GM19372 (cell line): ENCODE data around the gene ADD1.
"Not testable (repeated sequence)": the region's sequence is repeated elsewhere in the genome, so short reads cannot be mapped to it uniquely, and the experiment has no call there.

ENCODE experiments used
- ATAC-seq: cut with Tn5 transposase; IDR thresholded peaks from one replicate; pipeline ENCODE4 v1.9.1; 2021; ENCODE audit warnings: mild to moderate bottlenecking, low read depth, moderate library complexity; ENCODE audit not compliant: unreplicated experiment

The ADD1 gene

DNA sequence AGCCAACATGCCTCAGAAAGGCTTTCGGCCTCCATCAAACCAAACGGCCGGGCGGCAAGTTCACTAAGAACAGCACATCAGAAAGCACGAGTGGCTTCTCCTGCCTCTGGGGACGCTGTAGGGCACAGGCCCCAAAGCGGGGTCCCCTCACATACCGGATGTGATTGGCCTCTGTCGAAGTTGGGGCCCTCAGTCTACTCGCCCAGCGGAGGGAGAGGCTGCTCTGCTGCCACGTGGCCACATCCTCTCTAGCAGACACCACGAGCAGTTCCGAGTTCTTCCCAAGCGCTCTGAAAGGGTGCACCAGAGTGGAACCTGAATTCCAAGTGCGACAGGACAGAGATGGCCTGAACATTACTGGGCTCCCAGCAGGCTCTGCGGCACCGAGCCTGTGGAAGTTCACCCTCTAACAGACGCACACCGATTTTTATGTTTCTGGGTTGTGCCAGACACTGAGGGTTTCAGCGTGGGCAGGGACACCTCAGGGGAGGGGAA, 98.4 kb downstream of the ADD1 start:
- no peak for ATAC-seq

DNA sequence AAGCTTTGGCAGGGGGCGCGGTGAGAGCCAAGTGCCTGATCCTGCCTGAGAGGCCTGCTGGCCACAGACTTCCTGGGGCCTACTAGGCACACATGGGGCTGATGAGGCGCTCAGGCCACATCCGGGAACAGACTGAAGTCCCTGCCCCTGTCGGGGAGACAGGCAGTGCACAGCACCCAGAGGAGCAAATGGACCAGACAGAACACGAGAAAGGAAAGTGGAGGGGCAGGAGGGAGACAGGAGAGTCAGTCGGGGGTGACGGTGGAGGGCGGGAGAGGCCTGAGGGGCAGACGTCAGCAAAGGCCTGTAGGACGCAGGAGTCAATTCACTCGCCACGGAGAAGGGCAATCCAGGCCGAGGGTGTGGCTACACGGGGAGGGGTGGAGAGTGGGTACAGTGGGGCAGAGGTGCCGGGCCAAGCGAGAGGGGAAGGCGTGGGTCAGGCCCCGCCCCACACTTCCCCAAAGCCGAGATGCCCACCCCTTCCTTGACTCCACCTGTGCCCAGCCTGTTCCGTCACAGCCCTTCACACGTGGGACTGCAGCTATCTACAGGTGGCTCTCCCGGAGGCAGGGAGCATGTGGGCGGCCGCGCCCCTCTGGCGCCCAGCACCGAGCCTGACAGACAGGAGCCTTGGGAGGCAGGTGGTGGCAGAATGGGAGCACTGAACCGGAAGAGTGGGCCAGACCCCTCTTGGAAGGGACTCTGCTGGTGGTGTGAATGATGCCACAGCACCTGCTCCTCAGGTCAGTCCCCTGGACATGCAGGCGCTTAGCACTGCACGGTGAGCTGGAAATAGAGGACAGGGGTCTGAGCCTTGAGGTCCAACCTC, 99.1 kb downstream of the ADD1 start:
- ATAC-seq: no peak

DNA sequence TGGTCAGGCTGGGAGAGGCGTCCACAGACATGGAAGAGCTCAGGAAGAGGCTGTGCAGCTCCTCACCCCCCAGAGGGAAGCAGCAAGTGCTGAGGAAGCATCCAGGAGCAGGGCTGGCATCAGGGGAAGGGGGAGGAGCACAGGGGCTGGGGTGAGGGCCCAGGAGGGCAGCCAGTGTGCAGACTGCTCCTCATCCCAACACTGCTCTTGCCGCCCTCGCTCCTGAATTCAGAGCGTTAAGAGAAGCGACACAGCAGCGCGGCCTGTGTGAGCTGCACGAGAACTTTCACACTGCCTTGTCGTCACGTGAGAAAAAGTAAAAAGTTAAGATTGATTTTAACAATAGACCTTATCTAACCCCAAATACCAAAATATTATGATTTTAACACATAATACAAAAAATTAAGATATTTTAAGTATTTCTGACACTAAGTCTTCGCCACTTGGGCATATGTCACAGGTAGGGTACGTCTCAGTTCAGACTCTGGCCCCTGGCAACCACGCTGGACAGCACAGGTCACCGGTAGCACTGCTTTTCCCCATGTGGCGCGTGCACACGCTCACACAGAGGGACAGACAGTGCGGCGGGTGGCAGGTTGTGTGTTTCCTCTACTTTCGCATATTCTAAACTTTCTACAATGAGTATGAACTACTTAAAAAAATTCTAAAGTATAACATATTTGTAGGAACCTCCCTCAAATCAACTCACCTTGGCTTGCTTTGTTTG, 99.9 kb downstream of the ADD1 start:
- ATAC-seq: no peak

DNA sequence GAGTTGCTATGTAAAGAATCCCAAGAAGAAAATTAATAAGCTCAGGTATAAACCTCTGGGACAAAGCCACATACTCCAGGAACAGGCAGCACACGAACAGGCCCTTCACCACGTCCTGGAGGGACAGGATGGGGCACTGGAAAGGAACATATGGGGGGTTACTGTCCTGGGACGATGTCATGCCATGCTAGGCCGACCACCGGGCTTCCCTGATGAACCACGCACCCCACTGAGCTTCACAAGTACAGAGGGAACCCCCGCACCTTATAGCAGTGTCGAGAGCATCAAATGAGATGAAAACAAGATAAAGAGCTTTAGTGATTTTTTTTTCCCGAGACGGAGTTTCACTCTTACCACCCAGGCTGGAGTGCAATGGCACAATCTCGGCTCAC, 100.4 kb downstream of the ADD1 start:
- ATAC-seq: no peak

DNA sequence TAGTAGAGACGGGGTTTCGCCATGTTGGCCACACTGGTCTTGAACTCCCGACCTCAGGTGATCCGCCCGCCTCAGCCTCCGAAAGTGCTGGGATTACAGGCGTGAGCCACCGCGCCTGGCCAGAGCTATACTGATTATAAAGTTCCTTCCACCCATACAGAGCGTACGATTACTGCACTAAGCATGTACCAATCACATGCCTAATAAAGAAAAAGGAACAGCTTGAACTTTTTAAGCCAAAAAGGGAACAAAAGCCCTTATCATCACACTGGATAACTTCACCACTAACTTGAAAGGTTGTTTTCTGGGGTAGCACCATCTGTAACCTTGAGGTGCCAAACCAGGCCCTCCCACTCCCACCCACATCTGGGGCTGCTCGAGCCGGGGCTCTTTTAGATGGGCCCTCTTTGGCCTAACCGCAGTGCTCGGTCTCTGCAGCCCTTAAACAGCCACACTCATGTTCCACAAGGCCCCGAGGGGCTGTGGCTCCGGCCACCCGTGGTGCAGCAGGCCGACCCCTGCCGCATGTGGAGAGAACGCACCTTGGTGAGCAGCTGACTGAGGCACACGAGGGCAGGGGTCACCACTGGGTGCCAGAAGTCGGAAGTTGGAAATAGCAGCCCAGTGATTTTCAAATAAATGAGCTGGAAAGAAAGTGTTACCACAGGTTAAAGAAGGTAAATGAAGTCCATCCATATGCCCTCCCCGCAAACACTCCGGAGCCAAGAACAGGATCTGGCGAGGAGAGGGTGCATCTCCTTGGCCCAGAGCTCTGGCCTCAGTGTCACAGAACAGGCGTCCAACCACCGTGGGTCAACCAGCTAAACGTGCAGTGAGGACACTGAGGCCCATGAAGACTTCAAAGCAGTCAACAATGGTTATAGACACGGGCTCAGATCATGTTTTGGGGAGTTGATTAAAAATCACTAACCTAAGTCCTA, 101.2 kb downstream of the ADD1 start:
- ATAC-seq: no peak

DNA sequence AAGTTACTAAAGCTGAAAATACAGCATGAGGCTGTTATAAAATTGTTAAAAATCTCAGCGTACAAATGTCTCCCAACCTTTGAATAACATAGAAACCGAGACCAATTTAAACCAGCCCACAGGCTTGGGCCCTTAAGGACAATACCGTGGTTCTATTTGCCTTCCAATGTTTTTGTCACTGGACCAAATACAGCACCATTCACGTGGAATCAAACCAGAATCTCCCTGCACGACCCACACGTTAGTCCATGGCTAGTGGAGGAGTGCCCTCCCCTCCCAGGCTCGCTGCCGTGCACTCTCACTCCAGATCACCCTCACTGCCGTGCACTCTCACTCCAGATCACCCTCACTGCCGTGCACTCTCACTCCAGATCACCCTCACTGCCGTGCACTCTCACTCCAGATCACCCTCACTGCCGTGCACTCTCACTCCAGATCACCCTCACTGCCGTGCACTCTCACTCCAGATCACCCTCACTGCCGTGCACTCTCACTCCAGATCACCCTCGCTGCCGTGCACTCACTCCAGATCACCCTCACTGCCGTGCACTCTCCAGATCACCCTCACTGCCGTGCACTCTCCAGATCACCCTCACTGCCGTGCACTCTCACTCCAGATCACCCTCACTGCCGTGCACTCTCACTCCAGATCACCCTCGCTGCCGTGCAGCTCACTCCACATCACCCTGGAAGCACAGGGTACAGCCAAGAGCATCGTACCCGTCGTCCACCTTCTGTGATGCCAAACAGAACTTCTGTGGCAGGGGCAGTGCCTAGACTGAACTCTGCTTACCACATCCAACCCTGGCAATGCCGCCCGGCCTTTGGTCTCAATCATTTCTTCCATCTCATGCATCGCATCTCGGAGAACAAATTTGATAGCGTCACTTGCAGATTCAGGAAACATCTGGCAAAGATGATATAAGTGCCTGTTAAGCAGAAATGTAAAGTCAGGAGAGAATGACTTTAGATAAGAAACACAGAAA, 102.3 kb downstream of the ADD1 start:
- not testable (repeated sequence) for ATAC-seq

DNA sequence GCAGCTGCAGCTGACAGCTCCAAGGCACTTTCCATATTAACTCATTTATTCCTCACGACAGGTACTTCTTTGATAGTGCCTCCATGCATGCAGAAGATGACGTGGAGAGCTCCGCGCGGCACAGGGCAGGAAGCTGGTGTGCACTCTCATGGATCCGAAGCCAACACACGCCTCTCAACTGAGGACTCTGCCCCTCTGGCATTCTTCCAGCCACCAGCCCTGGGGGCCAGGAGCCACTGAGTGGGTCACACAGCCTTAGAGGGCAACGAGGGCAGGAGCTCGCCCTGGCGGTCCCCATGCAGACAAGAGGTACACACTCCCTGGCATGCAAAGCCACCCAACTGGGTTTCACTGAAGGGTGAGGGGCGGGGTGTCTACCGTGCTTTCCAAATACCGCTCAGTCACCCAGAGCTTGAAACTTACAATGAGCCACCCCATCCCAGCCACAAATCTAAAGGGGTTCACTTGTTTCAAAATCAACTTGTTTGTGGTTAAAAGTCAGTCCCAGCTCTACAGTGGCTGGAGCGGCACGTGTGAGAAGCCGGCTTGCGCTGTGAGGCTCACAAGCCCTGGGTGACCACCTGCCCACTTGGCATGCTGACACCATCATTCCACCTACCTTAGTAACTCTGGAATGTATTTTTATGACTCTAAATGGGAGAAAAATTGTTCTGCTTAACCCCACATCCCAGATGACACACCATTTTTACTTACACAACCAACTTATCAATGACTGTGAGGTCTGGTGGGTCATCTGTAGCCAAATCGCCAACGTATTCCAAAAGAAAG, 103.4 kb downstream of the ADD1 start:
- ATAC-seq: no peak

DNA sequence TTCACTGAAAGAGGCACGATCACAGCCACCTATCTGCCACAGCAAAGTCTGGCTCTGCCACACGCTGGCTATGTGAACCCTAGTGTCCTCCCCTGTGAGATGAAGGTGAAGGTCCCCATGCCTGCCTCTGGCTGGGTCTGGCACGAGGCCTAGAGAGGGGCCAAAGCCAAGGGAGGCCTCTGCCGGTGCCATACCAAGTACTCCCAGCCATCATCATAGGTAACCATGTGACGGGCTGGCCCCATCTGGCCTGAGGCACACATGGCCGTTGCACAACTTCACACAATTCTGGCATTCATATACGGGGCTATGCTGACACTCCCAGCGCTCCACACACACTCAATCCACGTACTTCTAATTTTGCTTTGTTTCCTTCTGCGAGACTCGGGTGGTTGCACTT, 104.3 kb downstream of the ADD1 start:
- ATAC-seq: no peak

DNA sequence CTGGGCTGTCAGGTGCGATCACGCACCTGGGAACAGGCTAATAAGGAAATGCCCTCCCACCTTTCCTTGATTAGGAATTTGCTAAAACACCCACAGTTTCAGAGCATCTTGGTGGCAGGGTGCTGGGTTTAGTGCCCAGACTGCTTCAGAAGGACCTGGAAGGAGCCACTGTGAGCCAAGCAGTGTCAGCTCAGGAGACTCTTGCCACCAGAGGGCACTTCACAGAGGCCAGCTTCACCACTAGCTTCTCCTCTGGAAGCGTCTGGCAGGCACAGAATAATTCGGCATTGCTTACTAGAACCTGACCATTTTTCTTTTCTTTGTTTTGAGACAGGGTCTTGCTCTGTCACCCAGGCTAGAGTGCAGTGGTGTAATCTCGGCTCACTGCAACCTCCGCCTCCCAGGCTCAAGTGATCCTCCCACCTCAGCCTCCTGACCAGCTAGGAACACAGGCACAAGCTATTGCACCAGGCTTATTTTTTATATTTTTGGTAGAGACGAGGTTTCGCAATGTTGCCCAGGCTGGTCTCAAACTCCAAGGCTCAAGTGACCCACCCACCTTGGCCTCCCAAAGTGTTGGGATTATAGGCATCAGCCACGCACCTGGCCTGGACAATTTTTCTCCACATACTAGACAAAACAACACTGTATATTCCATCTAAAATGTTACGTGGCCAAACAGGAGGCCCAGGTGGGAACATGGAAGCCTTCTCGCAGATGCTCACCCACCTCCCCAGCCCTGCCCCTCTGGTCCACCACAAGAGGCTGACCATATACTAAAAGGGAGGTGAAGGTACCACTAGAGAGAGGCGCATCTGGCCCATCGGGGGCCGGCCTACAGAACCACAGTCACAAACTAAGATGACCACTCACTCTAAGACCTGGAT, 105.5 kb downstream of the ADD1 start:
- ATAC-seq: no peak

DNA sequence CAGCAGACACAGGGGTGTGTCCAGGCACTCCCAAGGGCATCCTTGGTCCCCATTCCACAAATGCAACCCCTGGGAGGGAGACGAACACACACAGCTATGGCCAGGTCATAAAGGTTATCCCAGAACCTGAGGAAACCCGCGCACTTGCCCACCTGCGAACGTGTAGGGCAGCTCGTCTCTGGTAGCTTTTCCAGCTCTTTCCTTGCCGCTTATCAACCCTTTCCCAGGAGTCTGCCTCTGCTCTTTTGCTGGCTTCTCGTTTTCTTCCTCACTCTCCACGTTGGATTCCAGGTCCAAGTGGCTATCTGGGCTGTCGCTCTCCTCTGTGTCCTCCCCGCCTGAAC, 106.1 kb downstream of the ADD1 start:
- no peak for ATAC-seq

DNA sequence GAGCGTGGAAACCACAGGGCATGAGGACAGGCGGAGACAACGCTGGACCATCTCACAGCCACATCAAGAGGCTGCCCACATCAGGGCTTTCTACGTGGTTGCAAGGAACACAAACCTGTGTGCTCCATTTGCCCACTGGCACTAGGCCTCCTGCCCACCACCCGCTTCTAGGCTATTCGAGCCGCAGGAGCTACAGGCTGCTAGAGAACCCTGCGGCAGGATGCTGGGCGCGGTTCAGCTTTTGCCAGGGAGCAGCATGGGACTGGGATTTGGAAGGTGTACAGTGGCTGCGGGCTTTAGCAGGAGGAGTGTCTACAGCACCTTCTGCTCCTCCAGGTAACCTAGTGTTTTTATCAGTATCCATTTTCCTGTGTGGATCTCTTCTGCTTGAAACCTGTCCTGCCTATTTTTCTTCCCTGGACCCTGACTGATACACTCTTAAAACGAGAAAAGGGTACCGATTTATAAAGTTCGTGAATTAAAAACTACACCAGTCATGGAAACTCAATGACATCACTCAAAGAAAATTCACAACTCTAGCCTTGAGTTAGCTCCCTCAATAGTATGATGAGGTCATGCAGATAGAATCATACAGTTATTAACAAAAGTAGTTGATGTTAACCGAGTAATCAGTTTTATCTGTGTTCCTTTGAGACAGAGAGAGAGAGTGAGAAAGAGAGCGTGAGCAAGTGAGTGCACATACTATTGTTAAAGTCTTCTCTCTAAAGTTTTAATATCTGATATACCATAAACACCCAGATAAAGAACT, 106.8 kb downstream of the ADD1 start:
- no peak for ATAC-seq

DNA sequence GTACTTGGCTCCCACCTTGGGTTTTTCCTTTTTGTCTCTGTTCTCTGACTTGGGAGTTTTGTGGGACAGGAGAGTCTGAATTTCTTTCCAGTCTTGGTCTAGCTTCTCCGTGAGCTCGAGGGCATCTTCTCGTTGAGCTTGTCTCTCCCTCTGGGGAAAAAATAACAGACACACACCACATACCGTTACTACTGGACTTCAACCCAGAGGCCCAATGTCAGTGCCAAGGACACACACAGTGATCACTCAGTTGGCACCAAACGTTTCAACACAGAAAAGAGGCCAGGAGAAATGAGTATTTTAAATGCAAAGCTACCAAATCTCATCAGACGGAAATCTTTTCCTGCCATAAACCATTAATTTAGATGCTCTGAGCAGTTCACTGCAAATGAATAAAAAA, 109.9 kb downstream of the ADD1 start:
- ATAC-seq: no peak

DNA sequence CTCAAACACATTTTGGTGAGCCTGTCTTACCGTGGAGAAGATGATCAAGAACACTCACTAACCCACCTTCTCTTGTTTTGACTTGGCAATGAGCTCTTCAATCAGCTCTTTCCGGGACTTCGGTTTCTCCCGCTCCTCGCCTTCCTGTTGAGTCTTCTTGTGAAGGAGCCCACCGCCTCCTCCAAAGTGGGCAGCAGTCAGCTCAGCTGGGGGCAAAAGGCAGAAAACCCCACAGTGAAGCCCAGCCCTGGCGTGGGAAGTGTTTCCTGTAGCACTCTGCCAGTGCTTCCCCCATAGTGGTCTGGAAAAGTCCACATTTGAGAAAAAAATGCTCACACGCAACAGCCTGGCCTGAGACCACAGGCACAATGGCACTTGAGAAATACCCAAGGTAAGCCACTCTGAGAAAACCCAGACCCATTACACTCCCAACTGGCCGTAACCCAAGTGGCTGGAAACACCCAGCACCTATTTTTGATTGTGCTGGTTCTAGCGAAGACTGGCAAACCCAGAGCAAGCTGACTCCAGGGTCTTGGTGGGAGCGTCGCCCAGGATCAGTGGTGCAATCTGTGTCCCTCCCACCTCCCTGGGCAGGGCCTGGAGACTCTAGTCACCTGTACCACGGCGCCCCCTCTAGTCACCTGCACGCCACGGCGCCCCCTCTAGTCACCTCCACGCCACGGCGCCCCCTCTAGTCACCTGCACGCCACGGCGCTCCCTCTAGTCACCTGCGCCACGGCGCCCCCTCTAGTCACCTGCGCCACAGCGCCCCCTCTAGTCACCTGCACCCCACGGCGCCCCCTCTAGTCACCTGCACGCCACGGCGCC, 110.9 kb downstream of the ADD1 start:
- peak; percentile 51 for ATAC-seq

DNA sequence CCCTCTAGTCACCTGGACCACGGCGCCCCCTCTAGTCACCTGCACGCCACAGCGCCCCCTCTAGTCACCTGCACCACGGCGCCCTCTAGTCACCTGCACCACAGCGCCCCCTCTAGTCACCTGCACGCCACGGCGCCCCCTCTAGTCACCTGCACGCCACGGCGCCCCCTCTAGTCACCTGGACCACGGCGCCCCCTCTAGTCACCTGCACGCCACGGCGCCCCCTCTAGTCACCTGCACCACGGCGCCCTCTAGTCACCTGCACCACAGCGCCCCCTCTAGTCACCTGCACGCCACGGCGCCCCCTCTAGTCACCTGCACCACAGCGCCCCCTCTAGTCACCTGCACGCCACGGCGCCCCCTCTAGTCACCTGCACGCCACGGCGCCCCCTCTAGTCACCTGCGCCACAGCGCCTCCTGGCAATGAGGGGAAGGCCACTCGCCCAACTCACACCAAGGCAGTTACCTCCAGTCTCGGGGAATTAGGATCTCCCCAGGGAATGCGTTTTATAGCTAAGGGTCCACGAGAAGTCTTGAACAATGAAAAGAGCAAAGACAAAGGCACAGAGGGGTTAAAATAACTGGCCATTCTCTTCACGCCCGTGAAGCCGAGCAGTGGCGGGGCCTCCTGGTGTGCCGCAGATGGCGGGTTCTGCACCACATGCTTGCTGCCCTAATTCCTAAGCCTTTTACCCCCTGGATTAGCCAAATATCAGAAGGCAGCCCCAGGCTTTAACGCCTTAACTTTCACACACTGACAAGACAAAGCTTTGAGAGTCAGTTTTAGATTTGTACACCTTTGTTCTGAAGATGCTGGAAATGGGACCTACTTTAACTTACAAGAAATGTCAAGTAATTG, 111.8 kb downstream of the ADD1 start:
- not testable (repeated sequence) for ATAC-seq

DNA sequence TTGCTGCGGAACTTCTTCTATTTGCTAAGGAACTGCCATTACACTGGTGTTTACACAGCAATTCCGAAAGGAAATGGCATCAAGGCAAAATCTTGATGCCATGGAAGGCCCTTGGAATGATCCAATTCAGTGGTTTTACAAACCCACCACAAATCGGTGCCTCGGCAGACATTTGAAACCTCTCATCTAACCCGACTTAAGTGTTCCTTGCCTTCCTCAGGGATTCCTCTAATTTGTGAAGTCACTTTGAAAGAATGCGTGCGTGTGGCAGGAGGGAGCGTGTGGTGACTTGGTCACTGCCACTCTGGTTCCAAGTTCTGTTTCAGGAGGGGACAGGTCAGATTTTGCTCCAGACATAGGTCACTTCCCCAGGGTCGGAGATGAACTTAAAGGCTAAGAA, 114.8 kb downstream of the ADD1 start:
- no peak for ATAC-seq
